Astrocyte (in vitro differentiated cells and primary cell): ENCODE measurements around the gene TLR5. TPM values are rescaled to one million over a fixed set of nuclear protein-coding genes. Genes with fewer than 3 reads are reported as not detected.

Experiments used
- DNase-seq: peaks from one replicate; pipeline ENCODE4 v3.0.0-alpha.2; 2010; ENCODE audit warnings: low read depth
- FAIRE-seq: peaks from 2 replicates; lab custom pipeline; 2011; peaks lifted over from hg19 to GRCh38; lab: Jason Lieb, UNC
- H2AFZ ChIP-seq: 2 replicates; pipeline ENCODE4 v1.6.0; 2012; ENCODE audit warnings: low read depth, low read length, inconsistent platforms
- H3K27ac ChIP-seq: 2 replicates; pipeline ENCODE4 v1.5.1; 2011; ENCODE audit warnings: low read depth, low read length, inconsistent platforms
- H3K27me3 ChIP-seq: 2 replicates; pipeline ENCODE4 v1.6.0; 2011; ENCODE audit warnings: low read length, inconsistent platforms; ENCODE audit not compliant: insufficient read depth
- H3K36me3 ChIP-seq: 2 replicates; pipeline ENCODE4 v1.5.1; 2011; ENCODE audit warnings: low read length, inconsistent platforms; ENCODE audit not compliant: insufficient read depth
- H3K4me1 ChIP-seq: 2 replicates; pipeline ENCODE4 v1.5.1; 2011; ENCODE audit warnings: low read length, inconsistent platforms; ENCODE audit not compliant: insufficient read depth
- H3K4me2 ChIP-seq: 2 replicates; pipeline ENCODE4 v1.6.0; 2012; ENCODE audit warnings: low read length, inconsistent platforms
- H3K4me3 ChIP-seq: 2 replicates; pipeline ENCODE4 v1.5.1; 2011; ENCODE audit warnings: low read depth, mild to moderate bottlenecking, low read length, inconsistent platforms; ENCODE audit not compliant: insufficient read depth
- H3K79me2 ChIP-seq: 2 replicates; pipeline ENCODE4 v1.6.0; 2012; ENCODE audit warnings: mild to moderate bottlenecking, low read length, inconsistent platforms; ENCODE audit not compliant: insufficient read depth
- H3K9ac ChIP-seq: 2 replicates; pipeline ENCODE4 v1.6.0; 2012; ENCODE audit warnings: mild to moderate bottlenecking, low read length, inconsistent platforms
- H3K9me3 ChIP-seq: 2 replicates; pipeline ENCODE4 v1.5.1; 2012; ENCODE audit warnings: low read depth, mild to moderate bottlenecking, low read length, inconsistent platforms; ENCODE audit not compliant: insufficient read depth
- H4K20me1 ChIP-seq: 2 replicates; pipeline ENCODE4 v1.6.0; 2012; ENCODE audit warnings: low read length, inconsistent platforms; ENCODE audit not compliant: insufficient read depth
- H3K27ac Mint-ChIP-seq: one replicate; pipeline ENCODE4 v1.8.0; 2021; ENCODE audit warnings: mild to moderate bottlenecking, mixed read lengths; ENCODE audit not compliant: unreplicated experiment
- H3K27me3 Mint-ChIP-seq: one replicate; pipeline ENCODE4 v1.8.0; 2021; ENCODE audit warnings: low read depth, mixed read lengths; ENCODE audit not compliant: unreplicated experiment
- H3K36me3 Mint-ChIP-seq: one replicate; pipeline ENCODE4 v1.8.0; 2021; ENCODE audit warnings: low read depth, mixed read lengths; ENCODE audit not compliant: unreplicated experiment
- H3K4me1 Mint-ChIP-seq: one replicate; pipeline ENCODE4 v1.8.0; 2021; ENCODE audit warnings: low read depth, mixed read lengths; ENCODE audit not compliant: unreplicated experiment
- H3K4me3 Mint-ChIP-seq: one replicate; pipeline ENCODE4 v1.8.0; 2021; ENCODE audit warnings: mild to moderate bottlenecking, moderate library complexity, mixed read lengths; ENCODE audit not compliant: unreplicated experiment
- H3K9me3 Mint-ChIP-seq: one replicate; pipeline ENCODE4 v1.8.0; 2021; ENCODE audit warnings: mild to moderate bottlenecking, mixed read lengths; ENCODE audit not compliant: unreplicated experiment
- CTCF ChIP-seq: IDR thresholded peaks from 2 replicates; pipeline ENCODE4 v1.5.1; 2011; ENCODE audit warnings: low read depth, mild to moderate bottlenecking, inconsistent platforms, low read length, moderate library complexity; ENCODE audit not compliant: insufficient read depth
- EZH2 ChIP-seq: IDR thresholded peaks from 2 replicates; pipeline ENCODE4 v1.6.1; 2012; ENCODE audit warnings: mild to moderate bottlenecking, low read length, inconsistent platforms; ENCODE audit not compliant: insufficient read depth
- total RNA-seq: library from RNA; stranded (reverse); gene quantifications from 2 replicates; pipeline ENCODE4 v1.2.1, GENCODE V29; 2021

Gene TLR5
- total RNA-seq, 1 donor from 2014 or later = 1.1 TPM

- Histone ChIP-seq H3K36me3 (no peaks in the 10 kb centered on the region), H3K79me2 (no peaks in the 10 kb centered on the region), H3K27me3 (peaks cover 3% of the 10 kb centered on the region), H3K4me3 (no peak overlapping the region), H3K4me1 (peaks cover 12% of the 10 kb centered on the region), H4K20me1 (no peaks in the 10 kb centered on the region), H3K4me2 (peak overlapping the region; percentile 66), H3K9ac (peak overlapping the region; percentile 59), H3K27ac (peak overlapping the region; percentile 81), H3K9me3 (no peaks in the 10 kb centered on the region), H2AFZ (no peak overlapping the region)
- Mint-ChIP-seq H3K4me3 (no peak overlapping the region), H3K36me3 (no peaks in the 10 kb centered on the region), H3K4me1 (peaks cover 22% of the 10 kb centered on the region), H3K27ac (peak overlapping the region; percentile 100), H3K9me3 (no peaks in the 10 kb centered on the region), H3K27me3 (peaks cover 2% of the 10 kb centered on the region)
- FAIRE-seq (no peak), DNase-seq (no peak)
- TF ChIP-seq CTCF = no peak
- no peak for TF ChIP-seq EZH2
These were observed 46.5 kb upstream of the TLR5 start for GRCh38 chr1:223189525-223189902.

- Histone ChIP-seq H3K9me3 (no peaks in the 10 kb centered on the region), H3K27ac (no peak overlapping the region), H3K27me3 (peaks cover 3% of the 10 kb centered on the region), H4K20me1 (no peaks in the 10 kb centered on the region), H3K4me2 (no peak overlapping the region), H3K9ac (no peak overlapping the region), H3K79me2 (no peaks in the 10 kb centered on the region), H2AFZ (no peak overlapping the region), H3K4me1 (peaks cover 12% of the 10 kb centered on the region), H3K4me3 (no peak overlapping the region), H3K36me3 (no peaks in the 10 kb centered on the region)
- FAIRE-seq (no peak), DNase-seq (no peak)
- H3K27me3 Mint-ChIP-seq = peaks cover 2% of the 10 kb centered on the region
- no peaks in the 10 kb centered on the region for H3K9me3 Mint-ChIP-seq
- H3K36me3 Mint-ChIP-seq = no peaks in the 10 kb centered on the region
- TF ChIP-seq CTCF (no peak), EZH2 (no peak)
- H3K4me3 Mint-ChIP-seq = no peak overlapping the region
- H3K27ac Mint-ChIP-seq = peak overlapping the region; percentile 26
- H3K4me1 Mint-ChIP-seq = peaks cover 22% of the 10 kb centered on the region
These were observed 45.7 kb upstream of the TLR5 start for GRCh38 chr1:223188618-223189356.

- Histone ChIP-seq H3K4me2 (no peak overlapping the region), H3K36me3 (no peaks in the 10 kb centered on the region), H3K9ac (no peak overlapping the region), H3K4me3 (no peak overlapping the region), H3K27me3 (peaks cover 3% of the 10 kb centered on the region), H4K20me1 (no peaks in the 10 kb centered on the region), H3K4me1 (peaks cover 12% of the 10 kb centered on the region), H3K9me3 (no peaks in the 10 kb centered on the region), H2AFZ (no peak overlapping the region), H3K27ac (no peak overlapping the region), H3K79me2 (no peaks in the 10 kb centered on the region)
- Mint-ChIP-seq H3K27ac (no peak overlapping the region), H3K4me1 (peaks cover 22% of the 10 kb centered on the region), H3K4me3 (no peak overlapping the region), H3K36me3 (no peaks in the 10 kb centered on the region), H3K9me3 (no peaks in the 10 kb centered on the region), H3K27me3 (no peaks in the 10 kb centered on the region)
- TF ChIP-seq EZH2 (no peak), CTCF (no peak)
- DNase-seq = no peak
- FAIRE-seq = no peak
These were observed 43.8 kb upstream of the TLR5 start for GRCh38 chr1:223186800-223187199.
